ENCODE data around the gene ANTKMT. TPM values are rescaled to one million over a fixed set of nuclear protein-coding genes. Genes with fewer than 3 reads are reported as not detected.
"Not testable (repeated sequence)": the region's sequence is repeated elsewhere in the genome, so short reads cannot be mapped to it uniquely, and the experiment has no call there.

ANTKMT gene
- polyA plus RNA-seq, 4 donors = 13.5 to 27.8 (median 14.4) TPM

DNA sequence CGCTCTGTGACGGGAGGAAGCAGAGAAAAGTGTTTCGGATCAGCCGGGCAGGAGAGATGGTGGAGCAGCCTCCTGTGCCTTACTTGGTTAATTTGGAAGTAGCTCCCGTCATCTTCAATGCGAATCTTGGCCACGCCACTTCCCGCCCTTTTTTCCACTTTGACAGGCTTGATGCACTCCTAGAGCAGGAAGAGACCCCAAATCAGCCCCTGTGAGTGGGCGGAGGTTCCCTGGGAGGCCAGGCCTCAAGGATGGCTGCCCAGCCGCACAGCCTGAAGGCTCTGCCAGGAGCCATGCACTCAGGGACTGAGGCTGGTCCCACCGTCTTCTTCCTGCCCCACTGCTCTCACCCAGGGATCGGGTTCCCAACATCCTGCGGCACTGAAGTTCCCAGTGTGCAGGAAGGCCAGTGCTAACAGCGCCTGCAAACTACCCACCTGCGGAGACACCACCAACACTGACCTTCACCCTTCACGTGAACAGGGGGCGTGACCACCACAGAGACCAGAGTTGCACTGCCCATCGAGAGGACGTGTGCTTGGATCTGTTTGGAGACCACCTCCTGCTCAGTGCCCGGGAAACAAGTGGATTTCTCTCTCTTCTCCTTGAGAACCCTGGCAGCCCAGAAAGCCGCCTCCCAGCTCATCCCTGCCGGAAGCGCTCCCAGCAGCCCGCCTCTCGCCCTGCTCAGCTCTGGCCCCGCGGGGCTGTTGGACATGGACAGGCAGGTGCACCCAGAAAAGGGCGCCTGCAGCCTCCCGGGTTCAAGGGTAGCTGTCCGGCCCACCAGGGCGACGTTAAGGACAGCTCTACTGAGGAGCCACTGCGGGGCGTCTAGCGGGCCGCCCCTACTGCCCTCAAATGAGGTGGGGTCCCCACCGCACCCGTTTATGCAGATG, 18.9 kb downstream of the ANTKMT start:
- no peak for DNase-seq (ENCODE audit: low read depth in 4 of 4, low spot score in 3 of 4)

DNA sequence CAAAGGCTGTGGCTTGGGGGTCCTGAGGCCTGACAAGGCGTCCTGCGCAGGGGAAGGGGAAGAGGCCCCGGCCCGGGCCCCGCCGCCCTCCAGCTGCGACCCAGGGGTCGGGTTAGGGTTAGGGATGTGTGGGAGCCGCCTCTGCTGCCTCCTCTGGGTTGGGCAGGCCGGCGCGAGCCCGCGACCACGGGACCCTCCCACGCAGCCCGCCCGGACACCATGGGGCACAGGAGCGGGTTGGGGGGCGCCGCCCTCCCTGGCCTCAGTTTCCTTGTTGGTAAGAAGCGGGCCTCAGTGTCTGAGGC, 19.5 kb downstream of the ANTKMT start:
- DNase-seq (ENCODE audit: low read depth in 4 of 4, low spot score in 3 of 4) = no peak

- peak in 3 of 4 donors; percentile 78 to 87 (median 80) for DNase-seq (ENCODE audit: low read depth in 4 of 4, low spot score in 3 of 4)
Measured at GRCh38 chr16:740764-741505, 20.0 kb downstream of the ANTKMT start, which contains the start of gene CIAO3. Gene CIAO3 (minus strand): TSS chr16:740997. CDS start chr16:740985, 12 bp downstream.

DNA sequence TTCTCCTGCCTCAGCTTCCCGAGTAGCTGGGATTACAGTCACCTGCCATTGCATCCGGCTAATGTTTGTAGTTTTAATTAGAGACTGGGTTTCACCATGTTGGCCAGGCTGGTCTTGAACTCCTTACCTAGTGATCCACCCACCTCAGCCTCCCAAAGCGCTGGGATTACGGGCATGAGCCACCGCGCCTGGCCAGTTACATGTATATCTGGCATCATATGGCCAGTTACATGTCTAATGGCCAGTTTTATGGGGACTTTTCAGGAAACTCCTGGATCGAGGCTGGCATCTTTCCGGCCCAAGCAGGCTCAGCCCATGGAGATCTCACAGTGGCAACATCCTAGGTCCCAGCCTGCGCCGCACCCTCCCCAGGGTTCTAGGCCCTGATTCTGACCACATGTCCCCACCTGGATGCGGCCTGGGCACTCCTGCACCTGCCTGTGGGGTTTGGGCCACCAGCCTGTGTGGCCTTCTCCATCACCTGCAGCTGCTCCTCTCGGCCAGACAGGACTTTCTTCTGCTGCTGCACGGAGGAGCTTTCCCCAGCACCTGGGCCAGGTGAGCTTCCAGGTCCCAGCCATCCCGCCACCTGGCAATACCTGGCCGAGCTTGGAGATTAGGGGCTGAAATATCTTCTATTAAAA, 21.2 kb downstream of the ANTKMT start:
- no peak for DNase-seq (ENCODE audit: low read depth in 4 of 4, low spot score in 3 of 4)

DNA sequence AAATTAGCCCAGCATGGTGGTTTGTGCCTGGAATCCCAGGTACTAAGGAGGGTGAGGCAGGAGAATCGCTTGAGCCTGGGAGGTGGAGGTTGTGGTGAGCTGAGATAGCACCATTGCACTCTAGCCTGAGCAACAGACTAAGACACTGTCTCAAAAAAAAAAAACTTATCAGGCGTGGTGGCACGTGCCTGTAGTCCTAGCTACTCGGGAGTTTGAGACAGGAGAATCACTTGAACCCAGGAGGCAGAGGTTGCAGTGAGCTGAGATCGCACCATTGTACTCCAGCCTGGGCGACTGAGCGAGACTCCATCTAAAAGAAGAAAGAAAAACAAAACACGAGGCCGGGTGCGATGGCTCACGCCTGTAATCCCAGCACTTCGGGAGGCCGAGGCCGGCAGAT, 21.9 kb downstream of the ANTKMT start:
- DNase-seq (ENCODE audit: low read depth in 4 of 4, low spot score in 3 of 4) = not testable (repeated sequence)

- DNase-seq (ENCODE audit: low read depth in 4 of 4, low spot score in 3 of 4) = no peak
Measured at GRCh38 chr16:743794-744500, 23.0 kb downstream of the ANTKMT start.

DNA sequence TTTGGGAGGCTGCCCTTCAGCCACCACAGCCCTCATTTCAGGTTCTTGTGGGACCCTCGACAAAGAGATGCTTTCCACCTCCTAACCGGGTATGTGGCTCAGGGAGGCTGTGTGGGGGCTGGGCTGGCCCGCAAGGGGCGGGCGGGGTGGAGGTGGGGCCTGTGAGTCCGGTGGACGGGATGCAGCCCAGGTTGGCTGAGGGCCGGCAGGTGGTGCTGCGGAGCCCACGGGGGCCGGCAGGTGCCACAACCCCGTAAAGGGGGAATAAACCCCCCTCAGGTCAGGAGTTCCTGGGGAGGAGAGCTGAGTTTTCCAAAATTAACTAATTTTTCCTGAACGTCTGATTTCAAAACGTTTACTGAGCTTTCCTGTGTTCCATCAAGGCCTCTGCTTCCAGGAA, 24.8 kb downstream of the ANTKMT start:
- DNase-seq (ENCODE audit: low read depth in 4 of 4, low spot score in 3 of 4) = no peak

DNA sequence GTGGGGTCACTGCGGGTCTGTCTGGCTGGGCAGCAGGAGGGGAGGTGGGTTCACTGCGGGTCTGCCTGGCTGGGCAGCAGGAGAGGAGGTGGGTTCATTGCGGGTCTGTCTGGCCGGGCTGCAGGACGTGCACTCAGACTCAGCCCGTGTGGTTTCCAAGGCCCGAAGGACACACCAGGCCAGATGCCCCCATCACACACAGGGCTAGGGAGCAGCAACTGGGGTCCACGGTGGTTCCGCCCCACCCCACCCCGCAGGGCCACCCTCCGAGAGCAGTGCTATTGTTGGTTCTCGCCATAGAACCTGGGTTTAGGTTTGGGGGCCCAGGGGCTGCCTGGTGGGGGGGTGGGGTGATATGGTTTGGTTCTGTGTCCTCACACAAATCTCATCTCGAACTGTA, 25.7 kb downstream of the ANTKMT start:
- no peak for DNase-seq (ENCODE audit: low read depth in 4 of 4, low spot score in 3 of 4)

GRCh38 chr16:747978-748746, 27.2 kb downstream of the ANTKMT start:
- no peak for DNase-seq (ENCODE audit: low read depth in 4 of 4, low spot score in 3 of 4)

GRCh38 chr16:749010-749409, 28.1 kb downstream of the ANTKMT start:
- DNase-seq (ENCODE audit: low read depth in 4 of 4, low spot score in 3 of 4) = no peak

DNA sequence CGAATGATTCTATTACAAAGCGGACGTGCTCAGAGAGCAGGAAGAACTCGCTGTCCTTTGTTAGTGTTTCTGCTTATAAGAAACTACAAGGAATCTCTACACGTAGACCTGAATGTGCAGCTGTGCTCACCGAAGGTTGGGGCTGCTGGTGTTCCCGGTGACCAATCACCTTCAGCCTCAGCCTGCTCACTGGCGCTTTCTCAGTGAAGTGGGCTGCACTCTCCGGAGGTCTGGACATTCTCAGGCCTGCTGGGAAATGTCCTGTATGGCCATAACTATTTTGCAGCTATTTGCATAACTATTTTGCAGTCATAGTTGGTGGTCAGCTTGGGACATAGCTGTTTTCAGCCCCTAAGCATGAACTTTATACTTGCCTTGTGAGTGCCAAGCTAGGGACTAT, 29.5 kb downstream of the ANTKMT start:
- DNase-seq (ENCODE audit: low read depth in 4 of 4, low spot score in 3 of 4) = no peak

- DNase-seq (ENCODE audit: low read depth in 4 of 4, low spot score in 3 of 4) = no peak
Measured at GRCh38 chr16:751152-752006, 30.4 kb downstream of the ANTKMT start.

DNA sequence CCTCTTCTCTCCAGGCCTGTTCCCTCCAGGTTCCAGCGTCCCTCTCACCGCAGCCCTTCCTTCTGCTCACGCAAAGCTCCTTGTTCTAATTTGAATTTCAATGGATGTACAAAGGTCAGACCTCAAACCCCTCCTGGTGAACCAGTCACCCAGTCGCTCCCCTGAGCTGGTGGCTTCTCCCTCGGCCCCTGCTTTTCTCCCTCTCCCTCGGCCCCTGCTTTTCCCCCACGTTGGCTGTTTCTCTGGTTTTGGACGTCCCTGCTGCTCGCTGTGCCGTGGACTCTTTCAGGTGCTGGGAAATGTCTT, 31.0 kb downstream of the ANTKMT start:
- no peak for DNase-seq (ENCODE audit: low read depth in 4 of 4, low spot score in 3 of 4)

DNA sequence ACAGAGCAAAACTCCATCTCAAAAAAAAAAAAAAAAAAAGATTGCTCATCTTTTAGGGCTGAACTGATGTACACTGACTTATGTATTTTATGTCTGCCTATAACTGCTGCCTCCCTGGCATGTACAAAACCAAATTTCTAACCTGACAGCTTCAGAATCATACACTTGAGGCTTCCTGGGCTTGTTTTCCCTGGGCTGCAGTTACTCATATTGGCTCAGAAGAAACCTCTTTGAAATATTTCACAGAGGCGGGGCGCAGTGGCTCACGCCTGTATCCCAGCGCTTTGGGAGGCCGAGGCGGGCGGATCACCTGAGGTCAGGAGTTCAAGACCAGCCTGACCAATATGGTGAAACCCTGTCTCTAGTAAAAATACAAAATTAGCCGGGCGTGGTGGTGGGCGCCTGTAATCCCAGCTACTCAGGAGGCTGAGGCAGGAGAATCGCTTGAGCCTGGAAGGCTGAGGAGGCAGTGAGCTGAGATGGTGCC, 33.2 kb downstream of the ANTKMT start:
- DNase-seq (ENCODE audit: low read depth in 4 of 4, low spot score in 3 of 4) = not testable (repeated sequence)

- DNase-seq (ENCODE audit: low read depth in 4 of 4, low spot score in 3 of 4) = no peak
Measured at GRCh38 chr16:754656-755055, 33.7 kb downstream of the ANTKMT start.

- DNase-seq (ENCODE audit: low read depth in 4 of 4, low spot score in 3 of 4) = no peak
Measured at GRCh38 chr16:756428-756827, 35.5 kb downstream of the ANTKMT start.

DNA sequence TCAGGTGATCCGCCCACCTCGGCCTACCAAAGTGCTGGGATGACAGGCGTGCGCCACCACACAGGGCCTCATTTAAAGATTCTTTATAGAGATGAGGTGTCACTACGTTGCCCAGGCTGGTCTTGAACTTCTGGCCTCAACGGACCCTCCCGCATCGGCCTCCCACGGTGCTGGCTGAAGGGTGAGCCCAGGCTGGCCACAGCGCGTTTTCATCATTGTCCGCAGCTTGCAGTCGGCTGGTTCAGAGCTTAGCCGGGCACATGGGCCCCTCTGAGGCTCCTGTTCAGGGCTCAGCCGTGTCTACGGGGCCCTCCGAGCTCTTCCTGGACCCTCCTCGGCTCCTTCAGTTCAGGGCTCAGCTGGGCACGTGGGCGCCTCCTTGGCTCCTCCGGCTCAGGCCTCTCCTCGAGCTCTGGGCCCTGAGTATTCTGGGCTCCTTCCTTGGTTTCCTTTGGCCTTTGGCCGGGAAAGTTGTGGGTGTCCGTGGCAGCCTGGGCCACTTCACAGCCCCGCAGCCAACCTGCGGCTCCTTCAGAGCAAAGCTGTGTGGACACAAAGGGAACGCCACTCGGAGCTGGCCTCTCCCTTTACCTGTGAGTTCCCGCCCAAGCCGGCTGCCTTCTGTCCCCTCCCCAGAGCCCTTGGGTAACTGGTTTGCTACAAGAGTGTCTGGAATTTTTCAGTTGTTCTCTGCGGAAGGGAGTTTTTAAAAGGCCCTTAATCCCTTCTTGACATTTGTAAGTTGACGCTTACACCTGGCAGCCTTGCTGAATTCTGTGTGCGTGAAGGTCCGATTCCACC, 38.4 kb downstream of the ANTKMT start:
- no peak for DNase-seq (ENCODE audit: low read depth in 4 of 4, low spot score in 3 of 4)

DNA sequence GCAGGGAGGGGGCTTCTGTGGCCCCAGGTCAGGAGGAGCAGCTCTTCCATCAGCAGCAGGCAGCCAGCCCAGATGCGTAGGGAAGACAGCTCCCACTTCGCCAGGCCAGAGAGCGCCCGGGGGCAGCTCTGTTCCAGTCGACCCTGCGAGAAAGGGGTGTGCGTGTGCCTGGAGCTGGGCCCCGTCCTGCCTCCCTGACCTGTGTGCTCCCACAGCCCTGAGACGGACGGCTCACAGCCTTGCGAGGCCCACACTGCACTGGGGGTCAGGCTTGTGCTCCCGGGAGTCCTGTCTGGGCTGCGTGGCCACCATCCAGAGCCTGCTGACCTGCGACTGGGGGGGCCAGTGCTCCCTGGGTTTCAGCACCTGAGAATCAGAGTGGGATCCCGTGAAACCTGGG, 39.1 kb downstream of the ANTKMT start:
- no peak for DNase-seq (ENCODE audit: low read depth in 4 of 4, low spot score in 3 of 4)
